Measurements from ENCODE around the gene FGF23.

DNA sequence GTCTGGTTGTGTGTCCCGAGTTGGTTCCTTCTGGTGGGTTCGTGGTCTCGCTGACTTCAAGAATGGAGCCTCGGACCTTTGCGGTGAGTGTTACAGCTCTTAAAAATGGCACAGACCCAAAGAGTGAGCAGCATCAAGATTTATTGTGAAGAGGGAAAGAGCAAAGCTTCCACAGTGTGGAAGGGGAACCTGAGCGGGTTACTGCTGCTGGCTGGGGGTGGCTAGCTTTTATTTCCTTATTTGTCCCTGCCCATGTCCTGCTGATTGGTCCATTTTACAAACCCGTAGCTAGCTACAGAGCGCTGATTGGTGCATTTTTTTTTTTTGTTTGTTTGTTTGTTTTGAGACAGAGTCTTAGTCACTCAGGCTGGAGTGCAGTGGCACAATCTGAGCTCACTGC is 36.8 kb upstream of the FGF23 start:
- no peak for TF ChIP-seq EZH2 (IDR thresholded peaks at IDR 0.05; ENCODE audit: borderline replicate concordance, low read depth, low read length, severe bottlenecking)
- TF ChIP-seq, protein P1, sequence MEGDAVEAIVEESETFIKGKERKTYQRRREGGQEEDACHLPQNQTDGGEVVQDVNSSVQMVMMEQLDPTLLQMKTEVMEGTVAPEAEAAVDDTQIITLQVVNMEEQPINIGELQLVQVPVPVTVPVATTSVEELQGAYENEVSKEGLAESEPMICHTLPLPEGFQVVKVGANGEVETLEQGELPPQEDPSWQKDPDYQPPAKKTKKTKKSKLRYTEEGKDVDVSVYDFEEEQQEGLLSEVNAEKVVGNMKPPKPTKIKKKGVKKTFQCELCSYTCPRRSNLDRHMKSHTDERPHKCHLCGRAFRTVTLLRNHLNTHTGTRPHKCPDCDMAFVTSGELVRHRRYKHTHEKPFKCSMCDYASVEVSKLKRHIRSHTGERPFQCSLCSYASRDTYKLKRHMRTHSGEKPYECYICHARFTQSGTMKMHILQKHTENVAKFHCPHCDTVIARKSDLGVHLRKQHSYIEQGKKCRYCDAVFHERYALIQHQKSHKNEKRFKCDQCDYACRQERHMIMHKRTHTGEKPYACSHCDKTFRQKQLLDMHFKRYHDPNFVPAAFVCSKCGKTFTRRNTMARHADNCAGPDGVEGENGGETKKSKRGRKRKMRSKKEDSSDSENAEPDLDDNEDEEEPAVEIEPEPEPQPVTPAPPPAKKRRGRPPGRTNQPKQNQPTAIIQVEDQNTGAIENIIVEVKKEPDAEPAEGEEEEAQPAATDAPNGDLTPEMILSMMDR (IDR thresholded peaks at IDR 0.05; ENCODE audit: borderline replicate concordance, extremely low read depth, low read length, poor library complexity, severe bottlenecking), result no peak
